Kidney (tissue), 14 donors: ENCODE data around the gene MSRB1. TPM values are rescaled to one million over a fixed set of nuclear protein-coding genes. Genes with fewer than 3 reads are reported as not detected.

Experiments used
- DNase-seq, 5 donors: peaks; one replicate each; pipeline ENCODE4 v3.0.0-alpha.2; 2013 to 2020
- FAIRE-seq: peaks from 2 replicates; lab custom pipeline; 2012; peaks lifted over from hg19 to GRCh38; lab: Jason Lieb, UNC
- H3K27ac ChIP-seq, 2 donors: one replicate each; pipeline ENCODE4 v1.7.0; 2013; ENCODE audit warnings: low read depth in 2 of 2, low read length in 2 of 2, inconsistent platforms in 1 of 2
- H3K27me3 ChIP-seq: one replicate; pipeline ENCODE4 v1.7.1; 2013; ENCODE audit warnings: low read length, inconsistent platforms; ENCODE audit not compliant: control insufficient read depth, insufficient read depth
- H3K36me3 ChIP-seq, 3 donors: one replicate each; pipeline versions ENCODE4 v1.7.0 to v1.7.1; 2013; ENCODE audit warnings: low read length in 3 of 3, control low read depth in 1 of 3, inconsistent platforms in 1 of 3; ENCODE audit not compliant: insufficient read depth in 3 of 3, control insufficient read depth in 2 of 3
- H3K4me1 ChIP-seq, 3 donors: one replicate each; pipeline versions ENCODE4 v1.7.0 to v1.7.1; 2013; ENCODE audit warnings: low read length in 3 of 3, inconsistent platforms in 1 of 3, low read depth in 1 of 3; ENCODE audit not compliant: control insufficient read depth in 2 of 3, insufficient read depth in 2 of 3
- H3K4me3 ChIP-seq, 3 donors: one replicate each; pipeline versions ENCODE4 v1.7.0 to v1.8.1; 2013; ENCODE audit warnings: low read length in 3 of 3, control low read depth in 1 of 3, inconsistent platforms in 1 of 3
- H3K9ac ChIP-seq, 3 donors: one replicate each; pipeline versions ENCODE4 v1.7.0 to v1.7.1; 2013; ENCODE audit warnings: low read length in 3 of 3, control low read depth in 1 of 3, inconsistent platforms in 1 of 3
- H3K9me3 ChIP-seq, 3 donors: one replicate each; pipeline versions ENCODE4 v1.7.0 to v1.7.1; 2013; ENCODE audit warnings: low read length in 3 of 3, control low read depth in 1 of 3, inconsistent platforms in 1 of 3; ENCODE audit not compliant: control insufficient read depth in 2 of 3, insufficient read depth in 1 of 3
- intact Hi-C: fragments of 100-400 bp; cut with DNase I; formaldehyde crosslinking; loops from one replicate; pipeline ENCODE4 v1.11.1; 2022
- polyA plus RNA-seq: library from polyadenylated mRNA; stranded (reverse); fragments of 350-450 nt; fragmentation: Illumina TruSeq; extraction: RNeasy Lipid Tissue Mini Kit (QIAGEN cat#74804); gene quantifications from one replicate; pipeline ENCODE4 v1.2.3, GENCODE V29; 2014; ENCODE audit warnings: low read depth, low replicate concordance; ENCODE audit not compliant: insufficient read depth
- total RNA-seq: library from RNA; stranded (reverse); fragmentation: NEBNext Ultra II Directional; extraction: Animal tissue kit (Norgen Biotek cat#: 25700); gene quantifications from one replicate; pipeline ENCODE4 v1.2.1, GENCODE V29; 2021
- TF ChIP-seq, protein P1 (sequence below): IDR thresholded peaks from 3 replicates; pipeline ENCODE4 v1.5.1; 2012; ENCODE audit warnings: mild to moderate bottlenecking, moderate library complexity, borderline replicate concordance; ENCODE audit not compliant: insufficient read depth; ENCODE audit errors: extremely low read depth
- donor health status: control.
- donor health status: control.
- donor health status: control.
- donor health status: control.
- donor health status: control.
- donor health status: DM: yes; HTN: yes; CAD: no.
- donor health status: Normal renal cell carcinoma (clear cell type).

The MSRB1 gene
- total and polyA plus RNA-seq, 2 donors from 2014 or later, result 32.0 to 189 TPM

DNA sequence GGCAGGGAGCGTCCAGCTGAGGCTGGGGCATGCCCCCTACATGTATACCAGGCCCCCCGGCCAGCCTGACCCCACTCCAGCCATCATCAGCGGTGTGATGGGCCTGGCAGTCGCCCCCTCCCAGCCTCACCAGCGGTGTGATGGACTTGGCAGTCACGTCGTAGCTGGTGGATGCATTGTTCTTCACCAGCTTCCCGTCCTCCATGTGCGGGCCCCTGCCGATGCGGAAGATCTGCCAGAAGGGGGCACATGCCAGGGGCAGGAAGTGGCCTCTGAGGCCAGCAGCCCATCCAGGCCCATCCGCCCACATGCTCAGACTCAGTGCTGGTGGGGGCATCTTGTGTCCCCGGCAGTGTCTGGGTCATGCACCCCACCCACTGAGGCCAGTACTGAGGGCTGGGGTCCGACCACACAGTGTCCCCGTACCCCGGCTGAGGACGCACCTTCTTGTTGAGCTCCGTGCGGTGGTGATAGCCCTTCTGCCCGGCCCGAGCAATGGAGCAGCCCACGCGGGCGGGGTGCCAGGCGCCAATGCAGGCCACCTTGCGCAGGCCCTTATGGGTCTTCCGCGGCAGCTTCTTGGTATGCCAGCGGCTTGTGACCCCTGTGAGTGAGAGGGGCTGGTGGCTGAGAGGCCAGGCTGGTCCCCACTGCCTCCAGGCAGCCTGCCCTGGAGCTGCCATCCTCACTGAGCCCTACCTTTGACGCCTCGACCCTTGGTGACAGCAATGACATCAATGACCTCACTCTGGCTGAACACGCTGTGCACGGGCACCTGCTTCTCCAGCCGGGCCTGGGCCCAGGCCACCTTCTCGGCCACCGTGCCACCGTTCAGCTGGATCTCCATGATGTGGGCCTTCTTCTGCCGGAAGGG lies 3.7 kb upstream of the MSRB1 start:
- H3K27me3 ChIP-seq, result no peaks in the 10 kb centered on the region
- intact Hi-C loops, result no loop called here
- FAIRE-seq (no peak), DNase-seq (no peak)
- no peak overlapping the region for H3K9ac ChIP-seq
- H3K27ac ChIP-seq, result no peak overlapping the region
- no peaks in the 10 kb centered on the region for H3K36me3 ChIP-seq
- TF ChIP-seq, protein P1, sequence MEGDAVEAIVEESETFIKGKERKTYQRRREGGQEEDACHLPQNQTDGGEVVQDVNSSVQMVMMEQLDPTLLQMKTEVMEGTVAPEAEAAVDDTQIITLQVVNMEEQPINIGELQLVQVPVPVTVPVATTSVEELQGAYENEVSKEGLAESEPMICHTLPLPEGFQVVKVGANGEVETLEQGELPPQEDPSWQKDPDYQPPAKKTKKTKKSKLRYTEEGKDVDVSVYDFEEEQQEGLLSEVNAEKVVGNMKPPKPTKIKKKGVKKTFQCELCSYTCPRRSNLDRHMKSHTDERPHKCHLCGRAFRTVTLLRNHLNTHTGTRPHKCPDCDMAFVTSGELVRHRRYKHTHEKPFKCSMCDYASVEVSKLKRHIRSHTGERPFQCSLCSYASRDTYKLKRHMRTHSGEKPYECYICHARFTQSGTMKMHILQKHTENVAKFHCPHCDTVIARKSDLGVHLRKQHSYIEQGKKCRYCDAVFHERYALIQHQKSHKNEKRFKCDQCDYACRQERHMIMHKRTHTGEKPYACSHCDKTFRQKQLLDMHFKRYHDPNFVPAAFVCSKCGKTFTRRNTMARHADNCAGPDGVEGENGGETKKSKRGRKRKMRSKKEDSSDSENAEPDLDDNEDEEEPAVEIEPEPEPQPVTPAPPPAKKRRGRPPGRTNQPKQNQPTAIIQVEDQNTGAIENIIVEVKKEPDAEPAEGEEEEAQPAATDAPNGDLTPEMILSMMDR, result no peak
- H3K4me1 ChIP-seq, result peaks cover 0 to 8% (median 0%) of the 10 kb centered on the region in 3 donors
- no peaks in the 10 kb centered on the region for H3K9me3 ChIP-seq
- H3K4me3 ChIP-seq, result no peak overlapping the region

DNA sequence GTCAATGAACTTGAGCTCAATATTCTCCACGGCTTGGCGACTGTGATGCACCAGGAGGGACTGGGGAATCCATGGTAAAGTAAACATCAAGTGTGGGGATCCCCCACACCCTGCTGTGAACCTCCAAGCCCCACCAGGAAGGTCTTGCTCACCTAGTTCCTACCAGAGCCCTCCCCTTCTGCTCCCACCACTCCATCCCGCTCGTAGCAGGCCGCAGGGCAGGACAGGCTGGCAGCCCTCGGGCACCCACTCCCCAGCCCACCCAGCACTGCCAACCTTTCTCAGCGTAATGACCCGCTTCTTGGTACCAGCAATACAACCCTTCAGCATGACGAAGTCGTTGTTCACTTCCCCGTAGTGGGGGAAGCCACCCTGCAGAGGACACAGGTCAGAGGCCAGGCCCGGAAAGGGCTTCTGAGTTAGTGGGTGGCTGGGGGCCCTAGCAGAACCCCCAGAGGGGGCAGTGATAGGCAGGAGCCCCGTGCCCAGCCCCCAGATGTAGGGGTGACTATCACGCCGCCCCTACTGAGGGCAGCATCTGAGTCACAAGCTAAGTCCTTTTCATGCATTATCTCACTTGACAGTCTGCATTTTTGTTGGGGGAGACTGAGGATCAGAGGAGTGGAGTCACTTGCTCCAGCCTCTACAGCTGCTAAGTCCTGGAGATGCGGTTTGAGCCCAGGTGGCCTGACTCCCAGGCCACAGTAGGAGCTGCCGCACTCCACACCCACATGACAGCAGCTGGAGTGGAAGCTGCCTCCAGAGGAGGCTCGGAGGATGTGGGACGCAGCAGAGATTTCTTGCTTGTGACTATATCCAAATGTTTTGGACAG lies 2.8 kb upstream of the MSRB1 start:
- FAIRE-seq (no peak), DNase-seq (no peak)
- intact Hi-C loops, result no loop called here
- TF ChIP-seq, protein P1, result no peak
- Histone ChIP-seq H3K27ac (no peak overlapping the region), H3K9ac (no peak overlapping the region), H3K9me3 (no peaks in the 10 kb centered on the region), H3K4me1 (peaks cover 0 to 8% (median 0%) of the 10 kb centered on the region in 3 donors), H3K27me3 (no peaks in the 10 kb centered on the region), H3K4me3 (no peak overlapping the region), H3K36me3 (no peaks in the 10 kb centered on the region)

DNA sequence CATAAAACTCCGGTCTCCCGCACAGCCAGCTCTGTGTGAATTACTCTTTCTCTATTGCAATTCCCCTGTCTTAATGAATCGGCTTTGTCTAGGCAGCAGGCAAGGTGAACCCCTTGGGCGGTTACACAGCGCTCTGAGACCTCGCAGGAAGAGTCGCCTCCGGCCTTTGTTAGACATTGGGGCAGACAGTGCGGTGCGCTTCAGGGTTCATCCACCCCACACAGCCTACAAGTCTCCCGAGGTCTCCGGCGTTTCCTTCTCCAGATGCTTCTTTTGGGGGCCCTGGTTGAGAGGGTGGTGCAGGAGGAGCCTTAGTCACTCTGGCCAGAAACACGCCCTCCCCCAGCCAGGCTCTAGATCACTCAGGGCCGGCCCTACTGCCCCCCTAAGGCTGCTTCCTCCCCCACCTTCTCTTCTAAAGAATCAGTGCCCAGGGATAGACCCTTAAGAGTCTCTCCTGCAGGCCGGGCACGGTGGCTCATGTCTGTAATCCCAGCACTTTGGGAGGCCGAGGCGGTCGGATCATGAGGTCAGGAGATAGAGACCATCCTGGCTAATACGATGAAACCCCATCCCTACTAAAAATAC lies 1.7 kb upstream of the MSRB1 start:
- peaks cover 0 to 10% (median 0%) of the 10 kb centered on the region in 3 donors for H3K4me1 ChIP-seq
- H3K27me3 ChIP-seq, result no peaks in the 10 kb centered on the region
- no peaks in the 10 kb centered on the region for H3K36me3 ChIP-seq
- no peaks in the 10 kb centered on the region for H3K9me3 ChIP-seq
- TF ChIP-seq, protein P1, result no peak
- DNase-seq (no peak), FAIRE-seq (no peak)
- intact Hi-C loops, result no loop called here
- H3K9ac ChIP-seq, result no peak overlapping the region
- H3K4me3 ChIP-seq, result no peak overlapping the region
- no peak overlapping the region for H3K27ac ChIP-seq
